Measurements from ENCODE around the gene KLHL12.

The KLHL12 gene

GRCh38 chr1:202879128-202879527 lies 47.9 kb downstream of the KLHL12 start:
- no peak for DNase-seq

- DNase-seq, result no peak
Observed at GRCh38 chr1:202873026-202873425, 54.0 kb downstream of the KLHL12 start.

- DNase-seq, result no peak
Observed at GRCh38 chr1:202871367-202871766, 55.7 kb downstream of the KLHL12 start.

GRCh38 chr1:202862679-202863560 lies 64.1 kb downstream of the KLHL12 start:
- DNase-seq, result no peak

- DNase-seq, result peak; percentile 47
Observed at GRCh38 chr1:202861420-202862132, 65.5 kb downstream of the KLHL12 start.

- peak; percentile 29 for DNase-seq
Observed at GRCh38 chr1:202860744-202861419, 66.2 kb downstream of the KLHL12 start.

GRCh38 chr1:202858789-202859414 lies 68.1 kb downstream of the KLHL12 start:
- DNase-seq, result no peak

- DNase-seq, result no peak
Observed at GRCh38 chr1:202858331-202858730, 68.7 kb downstream of the KLHL12 start.

- DNase-seq, result no peak
Observed at GRCh38 chr1:202857136-202857610, 69.9 kb downstream of the KLHL12 start.

GRCh38 chr1:202856014-202856413 lies 71.0 kb downstream of the KLHL12 start:
- DNase-seq, result no peak

GRCh38 chr1:202854787-202855186 lies 72.2 kb downstream of the KLHL12 start:
- no peak for DNase-seq

- peak; percentile 33 for DNase-seq
Observed at GRCh38 chr1:202852163-202852904, 74.7 kb downstream of the KLHL12 start.

GRCh38 chr1:202850593-202851362 lies 76.3 kb downstream of the KLHL12 start:
- no peak for DNase-seq

GRCh38 chr1:202848191-202848542 lies 78.9 kb downstream of the KLHL12 start:
- DNase-seq, result no peak

GRCh38 chr1:202844935-202845334 lies 82.1 kb downstream of the KLHL12 start:
- DNase-seq, result no peak

GRCh38 chr1:202844259-202844658 lies 82.8 kb downstream of the KLHL12 start:
- DNase-seq, result no peak

- no peak for DNase-seq
Observed at GRCh38 chr1:202843081-202843480, 84.0 kb downstream of the KLHL12 start.

Data from activated naive CD4-positive, alpha-beta T cell treated with Interleukin-2 at 50 U/mL for 16 hours (primary cell).